ENCODE measurements around the gene LMBR1.

Gene LMBR1

DNA sequence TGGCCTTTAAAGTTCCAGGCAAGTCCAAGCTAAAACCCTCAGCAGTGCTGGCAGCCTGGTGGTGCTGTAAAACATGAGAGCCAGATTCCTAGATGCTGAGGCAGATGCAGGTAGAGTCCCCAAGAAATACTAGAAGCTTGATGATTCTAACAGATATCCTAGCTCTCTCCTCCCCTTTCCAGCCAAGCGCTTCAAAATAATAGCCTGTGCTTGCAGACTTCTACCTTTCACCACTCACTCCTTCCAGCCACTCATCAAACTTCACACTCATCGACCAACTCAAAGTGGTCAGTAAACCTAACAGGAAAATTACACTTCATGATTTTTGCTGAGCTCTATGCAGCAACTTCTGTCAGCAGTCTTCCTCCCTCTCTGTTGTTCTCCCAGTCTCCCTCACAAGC lies 50.2 kb downstream of the LMBR1 start:
- Histone ChIP-seq H3K4me2 (ENCODE audit: insufficient read depth, low read length, poor library complexity, severe bottlenecking) (no peak overlapping the region), H3K4ac (ENCODE audit: low read length) (no peak overlapping the region), H3K18ac (ENCODE audit: low read length) (no peak overlapping the region), H2BK15ac (ENCODE audit: low read length) (no peak overlapping the region), H2BK5ac (ENCODE audit: low read length) (no peak overlapping the region), H3K36me3 (replicated peaks in 1 of 2; ENCODE audit: control insufficient read depth in 2 of 2, insufficient read depth in 2 of 2, low read length in 2 of 2) (no peaks in the 10 kb centered on the region), H3K4me3 (ENCODE audit: low read length in 2 of 2) (no peak overlapping the region), H2BK12ac (ENCODE audit: low read length) (no peak overlapping the region), H4K91ac (ENCODE audit: low read depth, low read length, poor library complexity) (no peak overlapping the region), H2AK5ac (ENCODE audit: low read depth, low read length) (no peak overlapping the region), H3K9ac (ENCODE audit: low read depth, low read length, poor library complexity) (no peak overlapping the region), H3K9me3 (replicated peaks in 1 of 2; ENCODE audit: control insufficient read depth in 2 of 2, insufficient read depth in 1 of 2, low read depth in 1 of 2, low read length in 2 of 2) (no peaks in the 10 kb centered on the region), H4K8ac (ENCODE audit: low read depth, low read length) (no peak overlapping the region), H3K4me1 (ENCODE audit: control insufficient read depth in 2 of 2, insufficient read depth in 1 of 2, low read depth in 1 of 2, low read length in 2 of 2) (peaks cover 0 to 2% of the 10 kb centered on the region in 2 donors), H2BK120ac (ENCODE audit: low read depth, low read length) (no peak overlapping the region), H3K79me1 (ENCODE audit: low read depth, low read length) (no peaks in the 10 kb centered on the region), H3K27ac (replicated peaks; ENCODE audit: low read length) (no peak overlapping the region), H3K27me3 (ENCODE audit: control insufficient read depth in 3 of 3, insufficient read depth in 3 of 3, low read depth in 1 of 3, low read length in 3 of 3) (no peaks in the 10 kb centered on the region), H2AFZ (ENCODE audit: low read length) (no peak overlapping the region), H3K23ac (ENCODE audit: low read depth, low read length, poor library complexity) (no peak overlapping the region), H3K14ac (ENCODE audit: low read length) (no peak overlapping the region)
- WGBS, 2 donors (ENCODE audit: extremely low coverage in 2 of 2, insufficient read length in 2 of 2, insufficient replicate concordance in 1 of 2), result no CpG with 5 or more reads among the region's 2 CpGs
- no peak for DNase-seq (ENCODE audit: low spot score)

DNA sequence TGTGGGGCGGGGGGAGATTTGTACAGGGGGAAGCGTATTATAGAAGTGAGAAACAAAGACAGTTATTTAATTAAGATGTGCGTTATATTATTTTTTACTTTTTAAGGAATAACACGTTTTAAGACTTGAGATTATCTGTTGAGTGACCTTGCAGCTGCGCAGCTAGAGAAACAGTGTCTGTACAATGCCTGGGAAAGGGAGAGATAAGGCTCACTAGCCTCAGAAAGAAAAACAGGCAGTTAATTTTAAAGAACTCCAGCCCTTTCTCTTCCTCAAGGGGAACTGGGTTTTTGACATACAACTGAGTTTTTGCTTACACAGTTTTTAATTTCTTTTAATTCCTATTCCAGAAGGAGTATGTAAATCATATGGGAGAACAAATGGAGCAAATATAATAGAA lies 50.7 kb downstream of the LMBR1 start:
- Histone ChIP-seq H3K9ac (ENCODE audit: low read depth, low read length, poor library complexity) (no peak overlapping the region), H3K79me1 (ENCODE audit: low read depth, low read length) (no peaks in the 10 kb centered on the region), H4K91ac (ENCODE audit: low read depth, low read length, poor library complexity) (no peak overlapping the region), H2BK12ac (ENCODE audit: low read length) (no peak overlapping the region), H2BK5ac (ENCODE audit: low read length) (no peak overlapping the region), H3K4ac (ENCODE audit: low read length) (no peak overlapping the region), H3K9me3 (replicated peaks in 1 of 2; ENCODE audit: control insufficient read depth in 2 of 2, insufficient read depth in 1 of 2, low read depth in 1 of 2, low read length in 2 of 2) (no peaks in the 10 kb centered on the region), H2AK5ac (ENCODE audit: low read depth, low read length) (no peak overlapping the region), H3K4me3 (ENCODE audit: low read length in 2 of 2) (no peak overlapping the region), H3K4me2 (ENCODE audit: insufficient read depth, low read length, poor library complexity, severe bottlenecking) (no peak overlapping the region), H3K23ac (ENCODE audit: low read depth, low read length, poor library complexity) (no peak overlapping the region), H3K14ac (ENCODE audit: low read length) (no peak overlapping the region), H4K8ac (ENCODE audit: low read depth, low read length) (no peak overlapping the region), H3K18ac (ENCODE audit: low read length) (no peak overlapping the region), H3K4me1 (ENCODE audit: control insufficient read depth in 2 of 2, insufficient read depth in 1 of 2, low read depth in 1 of 2, low read length in 2 of 2) (peaks cover 0 to 2% of the 10 kb centered on the region in 2 donors), H2BK15ac (ENCODE audit: low read length) (no peak overlapping the region), H3K36me3 (replicated peaks in 1 of 2; ENCODE audit: control insufficient read depth in 2 of 2, insufficient read depth in 2 of 2, low read length in 2 of 2) (no peaks in the 10 kb centered on the region), H2AFZ (ENCODE audit: low read length) (no peak overlapping the region), H2BK120ac (ENCODE audit: low read depth, low read length) (no peak overlapping the region), H3K27me3 (ENCODE audit: control insufficient read depth in 3 of 3, insufficient read depth in 3 of 3, low read depth in 1 of 3, low read length in 3 of 3) (no peaks in the 10 kb centered on the region), H3K27ac (replicated peaks; ENCODE audit: low read length) (no peak overlapping the region)
- WGBS, 2 donors (ENCODE audit: extremely low coverage in 2 of 2, insufficient read length in 2 of 2, insufficient replicate concordance in 1 of 2), result 93% methylated on average over 2 of the region's 5 CpGs; no CpG with 5 or more reads in 1 of the 2 donors
- no peak for DNase-seq (ENCODE audit: low spot score)

DNA sequence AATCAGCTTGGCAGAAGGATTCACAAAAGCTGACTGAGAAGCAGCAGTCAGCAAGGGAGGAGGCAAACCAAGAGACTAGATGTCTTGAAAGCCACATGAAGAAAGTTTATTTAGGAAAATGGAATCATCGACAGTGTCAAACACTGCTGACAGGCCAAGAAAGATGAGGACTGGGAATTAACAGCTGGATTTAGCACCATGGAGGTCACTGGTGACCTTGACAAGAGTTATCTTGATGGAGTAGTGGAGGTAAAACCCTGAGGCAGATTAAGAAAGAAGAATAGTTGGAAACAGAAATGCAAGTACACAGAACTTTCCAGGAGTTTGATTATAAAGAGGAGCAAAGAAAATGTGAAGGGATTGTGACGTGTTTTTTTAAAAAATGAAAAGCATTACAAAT lies 51.5 kb downstream of the LMBR1 start:
- no peaks in the 10 kb centered on the region for H3K36me3 ChIP-seq (replicated peaks in 1 of 2; ENCODE audit: control insufficient read depth in 2 of 2, insufficient read depth in 2 of 2, low read length in 2 of 2)
- no peak overlapping the region for H3K4me2 ChIP-seq (ENCODE audit: insufficient read depth, low read length, poor library complexity, severe bottlenecking)
- H2BK120ac ChIP-seq (ENCODE audit: low read depth, low read length), result no peak overlapping the region
- H3K27me3 ChIP-seq (ENCODE audit: control insufficient read depth in 3 of 3, insufficient read depth in 3 of 3, low read depth in 1 of 3, low read length in 3 of 3), result no peaks in the 10 kb centered on the region
- no peak overlapping the region for H2BK15ac ChIP-seq (ENCODE audit: low read length)
- no peaks in the 10 kb centered on the region for H3K9me3 ChIP-seq (replicated peaks in 1 of 2; ENCODE audit: control insufficient read depth in 2 of 2, insufficient read depth in 1 of 2, low read depth in 1 of 2, low read length in 2 of 2)
- WGBS, 2 donors (ENCODE audit: extremely low coverage in 2 of 2, insufficient read length in 2 of 2, insufficient replicate concordance in 1 of 2), result 100% methylated on average over 1 of the region's 2 CpGs; no CpG with 5 or more reads in 1 of the 2 donors
- H4K91ac ChIP-seq (ENCODE audit: low read depth, low read length, poor library complexity), result no peak overlapping the region
- H3K4me1 ChIP-seq (ENCODE audit: control insufficient read depth in 2 of 2, insufficient read depth in 1 of 2, low read depth in 1 of 2, low read length in 2 of 2), result peaks cover 0 to 2% of the 10 kb centered on the region in 2 donors
- H3K79me1 ChIP-seq (ENCODE audit: low read depth, low read length), result no peaks in the 10 kb centered on the region
- no peak overlapping the region for H4K8ac ChIP-seq (ENCODE audit: low read depth, low read length)
- no peak overlapping the region for H3K4ac ChIP-seq (ENCODE audit: low read length)
- DNase-seq (ENCODE audit: low spot score), result no peak
- H2BK5ac ChIP-seq (ENCODE audit: low read length), result no peak overlapping the region
- no peak overlapping the region for H2BK12ac ChIP-seq (ENCODE audit: low read length)
- no peak overlapping the region for H3K18ac ChIP-seq (ENCODE audit: low read length)
- no peak overlapping the region for H3K23ac ChIP-seq (ENCODE audit: low read depth, low read length, poor library complexity)
- no peak overlapping the region for H3K4me3 ChIP-seq (ENCODE audit: low read length in 2 of 2)
- no peak overlapping the region for H3K27ac ChIP-seq (replicated peaks; ENCODE audit: low read length)
- no peak overlapping the region for H3K14ac ChIP-seq (ENCODE audit: low read length)
- H3K9ac ChIP-seq (ENCODE audit: low read depth, low read length, poor library complexity), result no peak overlapping the region
- no peak overlapping the region for H2AFZ ChIP-seq (ENCODE audit: low read length)
- no peak overlapping the region for H2AK5ac ChIP-seq (ENCODE audit: low read depth, low read length)

DNA sequence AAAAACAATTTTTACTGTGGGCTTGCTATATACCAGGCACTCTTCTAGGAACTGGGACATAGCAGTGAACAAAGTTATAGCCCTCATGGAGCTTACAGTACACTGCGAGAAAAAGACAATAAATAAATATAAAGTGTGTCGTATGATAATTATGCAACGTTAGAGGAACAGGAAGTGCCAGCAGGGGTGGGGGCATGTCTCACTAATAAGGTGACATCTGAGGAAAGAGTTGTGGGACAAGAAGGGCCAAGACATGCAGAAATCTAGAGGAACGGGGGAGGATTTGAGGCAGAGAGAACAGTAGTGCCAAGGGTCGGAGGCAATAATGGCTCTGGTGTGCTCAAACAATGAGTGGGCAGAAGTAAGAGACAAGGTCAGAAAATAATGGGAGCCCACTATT lies 52.8 kb downstream of the LMBR1 start:
- Histone ChIP-seq H4K91ac (ENCODE audit: low read depth, low read length, poor library complexity) (no peak overlapping the region), H2BK5ac (ENCODE audit: low read length) (no peak overlapping the region), H2AFZ (ENCODE audit: low read length) (no peak overlapping the region), H3K14ac (ENCODE audit: low read length) (no peak overlapping the region), H3K79me1 (ENCODE audit: low read depth, low read length) (no peaks in the 10 kb centered on the region), H2BK15ac (ENCODE audit: low read length) (no peak overlapping the region), H3K9ac (ENCODE audit: low read depth, low read length, poor library complexity) (no peak overlapping the region), H3K4me2 (ENCODE audit: insufficient read depth, low read length, poor library complexity, severe bottlenecking) (no peak overlapping the region), H3K4me3 (ENCODE audit: low read length in 2 of 2) (no peak overlapping the region), H3K4me1 (ENCODE audit: control insufficient read depth in 2 of 2, insufficient read depth in 1 of 2, low read depth in 1 of 2, low read length in 2 of 2) (peaks cover 0 to 2% of the 10 kb centered on the region in 2 donors), H2BK120ac (ENCODE audit: low read depth, low read length) (no peak overlapping the region), H3K9me3 (replicated peaks in 1 of 2; ENCODE audit: control insufficient read depth in 2 of 2, insufficient read depth in 1 of 2, low read depth in 1 of 2, low read length in 2 of 2) (no peaks in the 10 kb centered on the region), H2AK5ac (ENCODE audit: low read depth, low read length) (no peak overlapping the region), H4K8ac (ENCODE audit: low read depth, low read length) (no peak overlapping the region), H2BK12ac (ENCODE audit: low read length) (no peak overlapping the region), H3K27ac (replicated peaks; ENCODE audit: low read length) (no peak overlapping the region), H3K18ac (ENCODE audit: low read length) (no peak overlapping the region), H3K4ac (ENCODE audit: low read length) (no peak overlapping the region), H3K27me3 (ENCODE audit: control insufficient read depth in 3 of 3, insufficient read depth in 3 of 3, low read depth in 1 of 3, low read length in 3 of 3) (no peaks in the 10 kb centered on the region), H3K23ac (ENCODE audit: low read depth, low read length, poor library complexity) (no peak overlapping the region), H3K36me3 (replicated peaks in 1 of 2; ENCODE audit: control insufficient read depth in 2 of 2, insufficient read depth in 2 of 2, low read length in 2 of 2) (no peaks in the 10 kb centered on the region)
- no CpG with 5 or more reads among the region's 5 CpGs for WGBS, 2 donors (ENCODE audit: extremely low coverage in 2 of 2, insufficient read length in 2 of 2, insufficient replicate concordance in 1 of 2)
- DNase-seq (ENCODE audit: low spot score), result no peak

Data from neuronal stem cell (in vitro differentiated cells).